HAP-1 (cell line): ENCODE data around the gene HAUS6.
"Not testable (repeated sequence)": the region's sequence is repeated elsewhere in the genome, so short reads cannot be mapped to it uniquely, and the experiment has no call there.

Experiments
- DNase-seq, 2 experiments: peaks; one replicate each; pipeline ENCODE4 v3.0.0-alpha.2; 2016 to 2020; ENCODE audit warnings: low spot score in 2 of 2
- H3K27me3 ChIP-seq: fragments of 250-450 bp; sonication (Bioruptor Pico); 2 replicates; pipeline ENCODE4 v1.5.1; 2020; ENCODE audit warnings: low read depth, mild to moderate bottlenecking, moderate library complexity
- H3K36me3 ChIP-seq: fragments of 250-450 bp; sonication (Bioruptor Pico); replicated peaks from 2 replicates; pipeline ENCODE4 v1.5.1; 2020; ENCODE audit warnings: mild to moderate bottlenecking
- H3K4me1 ChIP-seq: fragments of 250-450 bp; sonication (Bioruptor Pico); 2 replicates; pipeline ENCODE4 v1.5.1; 2020; ENCODE audit warnings: mild to moderate bottlenecking
- H3K4me3 ChIP-seq: fragments of 250-450 bp; sonication (Bioruptor Pico); 2 replicates; pipeline ENCODE4 v1.5.1; 2020; ENCODE audit warnings: mild to moderate bottlenecking, moderate library complexity
- H3K9me3 ChIP-seq: fragments of 250-450 bp; sonication (Bioruptor Pico); 2 replicates; pipeline ENCODE4 v1.5.1; 2020; ENCODE audit warnings: mild to moderate bottlenecking, moderate library complexity
- in situ Hi-C: fragments of 300-500 bp; cut with MboI; formaldehyde crosslinking; loops from 3 replicates; pipeline ENCODE4 v1.14.3; 2020; ENCODE audit warnings: low sequenced_read_pairs, inconsistent platforms, mixed read lengths

The HAUS6 gene, protein sequence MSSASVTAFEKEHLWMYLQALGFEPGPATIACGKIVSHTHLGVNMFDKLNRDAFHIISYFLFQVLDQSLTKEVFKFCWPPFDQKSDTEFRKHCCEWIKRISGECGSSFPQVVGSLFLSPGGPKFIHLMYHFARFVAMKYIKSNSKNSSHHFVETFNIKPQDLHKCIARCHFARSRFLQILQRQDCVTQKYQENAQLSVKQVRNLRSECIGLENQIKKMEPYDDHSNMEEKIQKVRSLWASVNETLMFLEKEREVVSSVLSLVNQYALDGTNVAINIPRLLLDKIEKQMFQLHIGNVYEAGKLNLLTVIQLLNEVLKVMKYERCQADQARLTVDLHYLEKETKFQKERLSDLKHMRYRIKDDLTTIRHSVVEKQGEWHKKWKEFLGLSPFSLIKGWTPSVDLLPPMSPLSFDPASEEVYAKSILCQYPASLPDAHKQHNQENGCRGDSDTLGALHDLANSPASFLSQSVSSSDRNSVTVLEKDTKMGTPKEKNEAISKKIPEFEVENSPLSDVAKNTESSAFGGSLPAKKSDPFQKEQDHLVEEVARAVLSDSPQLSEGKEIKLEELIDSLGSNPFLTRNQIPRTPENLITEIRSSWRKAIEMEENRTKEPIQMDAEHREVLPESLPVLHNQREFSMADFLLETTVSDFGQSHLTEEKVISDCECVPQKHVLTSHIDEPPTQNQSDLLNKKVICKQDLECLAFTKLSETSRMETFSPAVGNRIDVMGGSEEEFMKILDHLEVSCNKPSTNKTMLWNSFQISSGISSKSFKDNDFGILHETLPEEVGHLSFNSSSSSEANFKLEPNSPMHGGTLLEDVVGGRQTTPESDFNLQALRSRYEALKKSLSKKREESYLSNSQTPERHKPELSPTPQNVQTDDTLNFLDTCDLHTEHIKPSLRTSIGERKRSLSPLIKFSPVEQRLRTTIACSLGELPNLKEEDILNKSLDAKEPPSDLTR

DNA sequence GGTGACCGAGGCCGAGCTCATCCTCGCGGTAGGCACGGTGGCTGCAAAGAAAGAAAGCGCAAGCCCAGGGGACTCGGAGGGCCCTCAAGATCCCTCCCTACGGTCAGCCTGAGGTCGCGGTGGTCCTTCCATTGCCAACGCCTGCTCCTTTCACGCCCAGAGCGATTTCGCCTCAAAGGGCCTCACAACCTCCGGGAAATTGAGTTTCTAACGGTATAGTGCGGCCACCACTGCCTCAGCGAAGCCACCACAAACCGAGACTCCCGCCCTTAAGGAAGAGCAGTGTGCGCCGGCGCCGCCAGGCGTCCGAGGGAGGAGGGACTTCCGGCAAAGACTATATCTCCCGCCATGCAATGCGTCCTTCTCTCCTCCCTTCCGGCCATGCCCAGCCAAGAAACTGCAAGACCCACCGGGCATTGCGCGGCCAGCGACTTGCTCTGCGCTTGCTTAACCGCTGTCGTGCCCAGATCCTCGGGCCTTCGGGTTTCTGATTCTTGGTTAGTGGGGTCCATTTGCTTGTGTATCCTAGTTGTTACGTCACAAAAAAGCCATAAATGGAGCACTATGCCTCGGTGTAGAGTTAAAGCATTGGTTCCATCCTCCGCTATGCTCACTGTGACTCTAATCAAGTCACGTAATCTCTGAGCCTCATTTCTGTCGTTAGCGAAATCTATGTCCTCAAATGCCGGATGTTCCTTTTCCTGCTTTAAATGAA lies at the start of gene HAUS6:
TSS of gene HAUS6 (minus strand) at position 274 of the 715 bp plus-strand sequence. CDS start at position 21, 253 bp downstream.
- DNase-seq: peak; percentile 95 to 96
- Histone ChIP-seq H3K9me3 (no peaks in the 10 kb centered on the region), H3K36me3 (peaks cover 12% of the 10 kb centered on the region), H3K27me3 (no peaks in the 10 kb centered on the region), H3K4me3 (peak within 1 kb of the TSS; percentile 79), H3K4me1 (peaks cover 22% of the 10 kb centered on the region)
- in situ Hi-C loops: no loop called here

DNA sequence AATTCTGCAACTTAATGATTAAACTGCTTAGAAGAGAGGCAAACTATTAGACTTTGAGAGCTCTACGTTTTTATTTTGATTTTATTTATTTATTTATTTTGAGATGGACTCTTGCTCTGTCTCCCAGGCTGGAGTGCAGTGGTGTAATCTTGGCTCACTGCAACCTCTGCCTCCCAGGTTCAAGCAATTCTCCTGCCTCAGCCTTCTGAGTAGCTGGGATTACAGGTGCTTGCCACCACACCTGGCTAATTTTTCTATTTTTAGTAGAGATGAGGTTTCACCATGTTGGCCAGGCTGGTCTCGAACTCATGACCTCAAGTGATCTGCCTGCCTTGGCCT lies 49.4 kb upstream of the HAUS6 start:
- DNase-seq, H3K27me3 ChIP-seq, H3K4me3 ChIP-seq, H3K9me3 ChIP-seq, in situ Hi-C loops, H3K4me1 ChIP-seq, H3K36me3 ChIP-seq: not testable (repeated sequence)

DNA sequence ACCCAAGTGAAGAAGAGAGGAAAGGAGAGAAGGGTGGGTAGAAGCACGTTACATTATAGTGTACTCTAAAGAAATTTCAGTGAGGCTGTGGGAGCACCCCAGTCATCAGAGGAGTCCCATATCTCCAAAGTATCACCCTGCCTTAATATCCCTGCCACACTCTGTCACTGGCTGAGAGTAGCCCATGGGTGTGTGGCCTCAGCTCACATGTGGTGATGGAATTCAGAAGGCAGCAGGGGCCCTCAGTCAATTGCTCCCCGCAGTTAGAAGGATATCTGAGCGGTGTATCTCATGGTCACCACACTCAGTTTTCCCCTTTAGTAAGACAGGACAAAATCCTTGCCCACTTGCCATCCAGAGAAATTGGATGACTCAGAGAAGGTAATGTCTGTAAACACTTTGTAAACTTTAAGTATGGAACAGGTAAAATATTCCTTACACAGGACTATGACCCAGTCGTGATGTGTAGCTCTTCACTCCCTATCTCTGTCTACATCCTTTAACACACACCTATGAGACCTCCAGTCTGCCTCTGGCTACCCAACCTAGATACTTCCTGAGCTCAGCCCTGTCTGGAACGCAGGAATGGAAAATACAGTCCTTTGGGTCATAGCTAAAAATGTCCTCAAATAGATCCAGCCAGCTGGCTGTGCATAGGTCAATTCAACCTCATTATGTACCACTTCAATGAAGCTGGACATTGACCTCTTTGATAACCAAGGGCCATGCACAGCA lies 48.9 kb upstream of the HAUS6 start:
- H3K9me3 ChIP-seq: no peaks in the 10 kb centered on the region
- no peaks in the 10 kb centered on the region for H3K4me1 ChIP-seq
- no peaks in the 10 kb centered on the region for H3K36me3 ChIP-seq
- in situ Hi-C loops: no loop called here
- no peak for DNase-seq
- H3K27me3 ChIP-seq: no peaks in the 10 kb centered on the region
- H3K4me3 ChIP-seq: no peak overlapping the region

DNA sequence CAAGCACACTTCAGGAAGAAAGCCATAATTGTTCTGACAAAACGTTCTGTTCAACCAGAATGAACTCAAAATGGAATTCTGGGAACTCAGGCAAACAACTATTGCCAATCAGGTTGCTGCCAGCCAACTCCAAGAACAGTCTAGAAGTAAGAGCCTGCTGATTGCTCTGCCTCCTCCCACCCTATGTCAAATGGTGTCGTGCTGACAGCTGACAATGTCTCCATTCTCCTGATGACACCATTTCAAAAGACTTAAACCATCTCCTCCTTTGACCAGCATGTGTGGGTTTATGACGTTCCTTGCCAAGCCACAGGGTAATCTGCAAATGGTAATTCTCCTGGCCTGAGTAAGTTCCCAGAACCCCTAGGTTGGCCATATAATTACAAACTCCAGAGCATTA lies 46.5 kb upstream of the HAUS6 start:
- in situ Hi-C loops: no loop called here
- Histone ChIP-seq H3K4me3 (no peak overlapping the region), H3K36me3 (no peaks in the 10 kb centered on the region), H3K4me1 (no peaks in the 10 kb centered on the region), H3K27me3 (no peaks in the 10 kb centered on the region), H3K9me3 (no peaks in the 10 kb centered on the region)
- DNase-seq: no peak

DNA sequence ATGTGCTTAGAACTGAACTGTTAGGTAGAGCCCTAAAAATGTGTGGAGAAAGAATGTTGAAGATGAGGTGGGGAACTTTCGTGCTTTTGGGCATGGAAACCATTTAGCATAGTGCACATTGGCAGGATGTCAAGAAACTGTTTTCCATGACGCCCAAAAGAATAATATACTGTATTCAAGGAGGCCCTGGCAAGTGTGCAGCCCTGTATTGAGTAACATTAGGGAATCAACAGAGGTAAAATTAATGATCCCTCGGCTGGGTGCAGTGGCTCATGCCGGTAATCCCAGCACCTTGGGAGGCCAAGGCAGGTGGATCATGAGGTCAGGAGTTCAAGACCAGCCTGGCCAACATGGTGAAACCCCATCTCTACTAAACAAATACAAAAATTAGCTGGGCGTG lies 45.5 kb upstream of the HAUS6 start:
- in situ Hi-C loops: no loop called here
- no peaks in the 10 kb centered on the region for H3K9me3 ChIP-seq
- H3K4me3 ChIP-seq: no peak overlapping the region
- no peaks in the 10 kb centered on the region for H3K36me3 ChIP-seq
- no peaks in the 10 kb centered on the region for H3K4me1 ChIP-seq
- no peak for DNase-seq
- no peaks in the 10 kb centered on the region for H3K27me3 ChIP-seq

DNA sequence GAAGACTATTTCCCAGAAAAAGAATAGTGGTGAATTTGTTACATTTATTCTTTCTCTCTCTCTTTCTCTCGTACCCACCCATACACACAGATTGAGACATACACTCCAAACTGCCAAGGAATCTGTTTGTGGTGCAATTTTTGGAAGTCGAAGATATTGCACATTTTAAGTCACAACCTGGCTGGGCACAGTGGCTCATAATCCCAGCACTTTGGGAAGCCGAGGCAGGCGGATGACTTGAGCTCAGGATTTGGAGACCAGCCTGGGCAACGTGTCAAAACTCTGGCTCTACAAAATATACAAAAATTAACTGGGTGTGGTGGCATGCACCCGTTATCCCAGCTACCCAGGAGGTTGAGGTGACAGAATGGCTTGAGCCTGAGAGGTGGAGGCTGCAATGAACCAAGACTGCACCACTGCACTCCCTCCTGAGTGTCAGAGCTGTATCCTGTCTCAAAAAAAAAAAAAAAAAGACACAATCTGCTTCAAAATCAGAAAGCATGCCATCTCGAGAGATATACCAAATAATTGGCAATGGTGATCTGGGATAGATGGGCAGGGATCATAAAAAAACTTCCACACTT lies 43.8 kb upstream of the HAUS6 start:
- in situ Hi-C loops: no loop called here
- Histone ChIP-seq H3K36me3 (no peaks in the 10 kb centered on the region), H3K4me1 (no peaks in the 10 kb centered on the region)

DNA sequence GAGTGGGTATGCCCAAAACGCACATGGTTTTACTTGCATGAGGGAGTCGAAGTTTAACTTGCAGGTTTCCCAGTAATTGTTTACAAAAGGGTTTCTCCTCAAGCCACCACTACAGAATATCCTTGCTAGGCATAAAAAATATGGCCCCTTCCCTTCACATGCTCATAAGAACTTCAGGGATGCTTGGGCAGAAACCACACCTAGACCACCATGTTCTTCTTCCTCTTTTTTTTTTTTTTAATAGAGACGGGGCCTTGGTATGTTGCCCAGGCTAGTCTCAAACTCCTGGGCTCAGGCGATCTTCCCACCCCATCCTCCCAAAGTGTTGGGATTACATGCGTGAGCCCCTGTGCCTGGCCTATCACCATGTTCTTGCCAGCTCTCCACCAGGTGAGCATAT lies 43.2 kb upstream of the HAUS6 start:
- Histone ChIP-seq H3K36me3 (no peaks in the 10 kb centered on the region), H3K4me1 (no peaks in the 10 kb centered on the region), H3K4me3 (no peak overlapping the region), H3K27me3 (no peaks in the 10 kb centered on the region), H3K9me3 (no peaks in the 10 kb centered on the region)
- in situ Hi-C loops: no loop called here
- DNase-seq: no peak

More for the DNA sequence above, 43.8 kb upstream of the HAUS6 start:
- H3K4me3 ChIP-seq: no peak overlapping the region
- H3K9me3 ChIP-seq: no peaks in the 10 kb centered on the region
- no peak for DNase-seq
- H3K27me3 ChIP-seq: no peaks in the 10 kb centered on the region

DNA sequence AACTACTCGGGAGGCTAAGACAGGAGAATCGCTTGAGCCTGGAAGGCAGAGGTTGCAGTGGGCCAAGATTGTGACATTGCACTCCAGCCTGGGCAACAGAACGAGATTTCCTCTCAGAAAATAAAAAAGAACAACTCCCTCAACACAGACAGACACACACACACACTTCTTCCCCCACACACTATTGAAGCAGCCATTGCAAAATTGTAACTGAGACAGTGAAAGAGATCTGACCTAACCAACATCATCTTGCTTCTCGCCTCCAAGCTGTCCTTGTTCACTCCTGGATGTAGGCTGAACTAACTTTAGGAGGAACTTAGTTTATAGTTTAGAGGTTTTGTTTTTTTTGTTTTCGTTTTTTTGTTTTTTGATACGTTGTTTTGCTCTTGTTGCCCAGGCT lies 37.6 kb upstream of the HAUS6 start:
- Histone ChIP-seq H3K4me1 (peaks cover 11% of the 10 kb centered on the region; the same call in 1 of the 2 replicates), H3K36me3 (no peaks in the 10 kb centered on the region), H3K27me3 (no peaks in the 10 kb centered on the region), H3K9me3 (no peaks in the 10 kb centered on the region), H3K4me3 (no peak overlapping the region)
- no peak for DNase-seq
- in situ Hi-C loops: no loop called here

DNA sequence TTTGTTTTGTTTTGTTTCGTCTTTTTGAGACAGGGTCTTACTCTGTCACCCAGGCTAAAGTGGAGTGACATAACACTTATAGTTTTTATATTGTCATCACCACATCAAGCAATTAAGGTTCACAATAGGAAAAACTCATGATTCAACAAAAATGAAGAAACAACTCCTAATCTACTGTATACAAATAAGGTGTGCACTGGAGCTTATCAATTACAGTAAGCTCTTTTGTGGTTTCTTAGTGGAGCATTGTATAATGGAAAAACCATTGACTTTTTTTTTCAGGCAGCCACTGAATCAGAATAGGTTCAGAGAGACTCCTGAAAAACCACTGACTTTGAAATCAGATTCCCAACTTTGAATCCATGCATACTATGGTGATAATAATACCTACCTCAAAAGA lies 35.4 kb upstream of the HAUS6 start:
- Histone ChIP-seq H3K27me3 (no peaks in the 10 kb centered on the region), H3K36me3 (no peaks in the 10 kb centered on the region), H3K4me1 (peaks cover 11% of the 10 kb centered on the region; the same call in 1 of the 2 replicates), H3K4me3 (no peak overlapping the region), H3K9me3 (no peaks in the 10 kb centered on the region)
- peak in 1 of 2 experiments; percentile 64 for DNase-seq
- in situ Hi-C loops: no loop called here

DNA sequence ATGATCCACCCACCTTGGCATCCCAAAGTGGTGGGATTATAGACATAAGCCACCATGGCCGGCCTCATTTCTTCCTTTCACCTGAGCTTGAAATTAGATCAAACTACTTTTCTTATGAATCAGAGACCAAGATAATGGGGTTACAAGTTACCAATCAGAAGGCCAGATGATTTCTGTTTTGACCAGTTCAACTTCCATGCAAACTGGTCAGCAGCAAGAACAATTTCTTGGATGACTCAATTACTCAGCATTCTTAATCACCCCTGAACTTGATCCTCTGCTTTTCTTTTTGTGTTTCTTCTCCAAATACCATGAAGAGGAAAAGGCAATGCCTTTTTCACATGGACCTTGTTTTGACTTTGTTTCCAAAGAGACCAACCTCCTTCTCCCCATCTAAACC lies 34.6 kb upstream of the HAUS6 start:
- no peaks in the 10 kb centered on the region for H3K9me3 ChIP-seq
- H3K4me3 ChIP-seq: no peak overlapping the region
- H3K4me1 ChIP-seq: peaks cover 11% of the 10 kb centered on the region; the same call in 1 of the 2 replicates
- in situ Hi-C loops: no loop called here
- DNase-seq: no peak
- no peaks in the 10 kb centered on the region for H3K27me3 ChIP-seq
- no peaks in the 10 kb centered on the region for H3K36me3 ChIP-seq

DNA sequence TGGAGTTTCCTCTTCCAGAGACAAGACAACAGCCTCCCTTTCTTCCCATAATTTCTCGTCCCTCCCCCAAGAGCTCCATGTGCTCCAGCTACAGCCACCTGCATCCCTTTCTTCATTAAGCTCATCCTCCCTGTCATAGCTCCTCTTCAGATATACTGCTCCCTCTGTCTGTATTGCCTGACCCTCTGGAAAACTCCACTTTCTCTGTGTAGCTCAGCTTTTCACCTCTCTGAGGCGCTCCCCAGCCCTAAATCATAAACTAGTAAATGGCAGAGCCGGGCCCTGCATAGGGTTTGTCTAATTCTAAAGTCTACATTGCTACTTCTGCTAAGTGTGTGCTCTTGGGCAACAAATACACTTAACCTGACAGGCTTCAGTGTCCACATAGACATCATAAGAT lies 33.4 kb upstream of the HAUS6 start:
- peaks cover 11% of the 10 kb centered on the region; the same call in 1 of the 2 replicates for H3K4me1 ChIP-seq
- in situ Hi-C loops: no loop called here
- no peak for DNase-seq

DNA sequence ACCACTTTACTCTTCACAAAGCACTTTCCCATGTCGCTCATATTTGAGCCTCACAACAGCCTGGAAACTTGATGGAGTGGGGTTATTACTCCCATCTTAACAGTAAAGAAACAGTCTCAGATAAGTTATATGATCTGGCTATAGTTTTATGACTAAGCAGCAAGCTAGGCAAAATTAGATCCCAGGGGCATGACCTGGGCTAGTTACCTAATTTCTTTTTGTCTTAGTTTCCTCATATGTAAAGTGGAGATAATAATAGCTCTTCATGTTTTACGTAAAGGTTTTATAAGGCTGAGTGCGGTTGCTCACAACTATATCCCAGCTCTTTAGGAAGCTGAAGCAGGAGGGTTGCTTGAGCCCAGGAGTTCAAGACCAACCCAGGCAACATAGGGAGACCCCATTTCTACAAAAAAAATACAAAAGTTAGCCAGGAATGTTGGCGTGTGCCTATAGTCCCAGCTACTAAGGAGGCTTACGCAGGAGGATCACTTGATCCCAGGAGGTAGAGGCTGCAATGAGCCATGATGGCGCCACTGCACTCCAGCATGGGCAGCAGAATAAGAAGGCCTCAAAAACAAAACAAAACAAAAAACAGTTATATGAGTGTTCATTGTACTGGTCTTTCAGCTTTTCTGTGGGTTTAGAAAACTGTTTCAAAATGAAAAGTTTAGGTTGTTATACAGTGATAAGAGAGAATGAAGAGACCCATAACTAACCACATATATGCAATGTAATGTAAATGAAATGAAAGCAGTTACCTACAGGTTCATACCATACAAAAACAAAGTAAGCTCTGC lies 31.0 kb upstream of the HAUS6 start:
- Histone ChIP-seq H3K36me3 (no peaks in the 10 kb centered on the region), H3K27me3 (no peaks in the 10 kb centered on the region), H3K9me3 (no peaks in the 10 kb centered on the region)

More for the DNA sequence above, 33.4 kb upstream of the HAUS6 start:
- no peak overlapping the region for H3K4me3 ChIP-seq
- H3K9me3 ChIP-seq: no peaks in the 10 kb centered on the region
- H3K27me3 ChIP-seq: no peaks in the 10 kb centered on the region
- H3K36me3 ChIP-seq: no peaks in the 10 kb centered on the region

More for the DNA sequence above, 31.0 kb upstream of the HAUS6 start:
- peaks cover 20% of the 10 kb centered on the region for H3K4me1 ChIP-seq
- DNase-seq: no peak
- in situ Hi-C loops: no loop called here
- no peak overlapping the region for H3K4me3 ChIP-seq
